GM19467 (cell line): ENCODE results near the gene CNTF.

ENCODE experiments used
- ATAC-seq: cut with Tn5 transposase; IDR thresholded peaks from one replicate; pipeline ENCODE4 v1.9.1; 2021; ENCODE audit warnings: mild to moderate bottlenecking, moderate library complexity; ENCODE audit not compliant: unreplicated experiment

CNTF gene

GRCh38 chr11:58606930-58607714, 15.3 kb upstream of the CNTF start:
- ATAC-seq = no peak

- no peak for ATAC-seq
Measured at GRCh38 chr11:58608331-58608730, 14.1 kb upstream of the CNTF start.

GRCh38 chr11:58609723-58610122, 12.7 kb upstream of the CNTF start:
- ATAC-seq = peak; percentile 46

GRCh38 chr11:58613228-58613627, 9.2 kb upstream of the CNTF start:
- ATAC-seq = no peak

- no peak for ATAC-seq
Measured at GRCh38 chr11:58615559-58615958, 6.9 kb upstream of the CNTF start.

- ATAC-seq = no peak
Measured at GRCh38 chr11:58616594-58616993, 5.9 kb upstream of the CNTF start.

- ATAC-seq = no peak
Measured at GRCh38 chr11:58617976-58618557, 4.4 kb upstream of the CNTF start.

GRCh38 chr11:58621586-58622262, 741 bp upstream of the CNTF start:
- no peak for ATAC-seq

GRCh38 chr11:58625086-58625485, 2.6 kb downstream of the CNTF start:
- ATAC-seq = no peak

GRCh38 chr11:58625826-58626460, 3.5 kb downstream of the CNTF start:
- ATAC-seq = no peak

GRCh38 chr11:58626934-58627483, 4.5 kb downstream of the CNTF start:
- ATAC-seq = no peak

GRCh38 chr11:58628446-58628845, 6.0 kb downstream of the CNTF start:
- no peak for ATAC-seq

GRCh38 chr11:58629857-58630256, 7.4 kb downstream of the CNTF start:
- no peak for ATAC-seq

GRCh38 chr11:58631378-58631777, 8.9 kb downstream of the CNTF start:
- ATAC-seq = no peak

- ATAC-seq = no peak
Measured at GRCh38 chr11:58632510-58632909, 10.0 kb downstream of the CNTF start.

GRCh38 chr11:58636587-58636986, 14.1 kb downstream of the CNTF start:
- no peak for ATAC-seq

- ATAC-seq = no peak
Measured at GRCh38 chr11:58637371-58637770, 14.9 kb downstream of the CNTF start.

- ATAC-seq = no peak
Measured at GRCh38 chr11:58639103-58639502, 16.6 kb downstream of the CNTF start.

- ATAC-seq = no peak
Measured at GRCh38 chr11:58639669-58640068, 17.2 kb downstream of the CNTF start.

- no peak for ATAC-seq
Measured at GRCh38 chr11:58640386-58641023, 18.0 kb downstream of the CNTF start.

- no peak for ATAC-seq
Measured at GRCh38 chr11:58641341-58641740, 18.9 kb downstream of the CNTF start.
